Thyroid gland (tissue), 4 donors: Measurements from ENCODE around the gene ATP2B1.

Source experiments
- CTCF ChIP-seq, 6 experiments: fragments of 200-600 bp in 3 of 6; fragments of 450-650 bp in 3 of 6; sonication (generic) in 3 of 6; IDR thresholded peaks; one replicate each; pipeline ENCODE4 v1.5.1; 2016 to 2019; ENCODE audit warnings: antibody characterized with exemption in 6 of 6, mild to moderate bottlenecking in 2 of 6, inconsistent platforms in 1 of 6, moderate library complexity in 1 of 6
- POLR2A ChIP-seq, 2 donors: fragments of 450-650 bp; IDR thresholded peaks; one replicate each; pipeline ENCODE4 v1.6.1; 2017; ENCODE audit warnings: antibody characterized with exemption in 2 of 2, mild to moderate bottlenecking in 2 of 2, moderate library complexity in 1 of 2

DNA sequence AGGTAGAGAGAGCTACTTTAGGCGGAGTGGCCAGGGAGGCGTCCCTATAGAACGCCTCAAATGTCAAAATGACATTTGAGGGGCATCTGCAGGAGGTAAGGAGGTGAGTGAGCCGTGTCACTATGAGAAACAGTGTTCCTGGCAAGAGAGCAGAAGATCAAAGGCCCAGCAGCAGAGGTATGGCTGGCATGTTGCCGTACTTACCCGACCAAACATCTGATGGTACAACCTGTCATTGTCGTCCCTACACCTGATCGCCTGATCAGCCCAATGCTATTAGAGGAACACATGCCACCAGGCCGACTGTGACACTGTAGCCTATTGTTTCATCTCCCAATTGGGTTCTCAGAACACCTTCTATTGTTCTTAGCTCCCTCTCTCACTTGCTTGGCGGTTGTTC, 148.9 kb downstream of the ATP2B1 start:
- no peak for TF ChIP-seq POLR2A (IDR thresholded peaks at IDR 0.05)
- TF ChIP-seq CTCF (IDR thresholded peaks at IDR 0.05) = no peak
